NCI-H2029 treated with DMSO at 0.1 percent for 48 hours (cell line): ENCODE results near the gene SEMA5B.

Source experiments
- DNase-seq: peaks from one replicate; lab custom pipeline; 2025; lab: John Stamatoyannopoulos, UW

Gene SEMA5B

GRCh38 chr3:122892118-122892960, 135.2 kb downstream of the SEMA5B start:
- no peak for DNase-seq

GRCh38 chr3:122890720-122891220, 136.8 kb downstream of the SEMA5B start:
- no peak for DNase-seq

- no peak for DNase-seq
Measured at GRCh38 chr3:122890077-122890719, 137.4 kb downstream of the SEMA5B start.

GRCh38 chr3:122886946-122887345, 140.6 kb downstream of the SEMA5B start:
- no peak for DNase-seq

GRCh38 chr3:122886251-122886650, 141.3 kb downstream of the SEMA5B start:
- DNase-seq: no peak

GRCh38 chr3:122882361-122882947, 145.1 kb downstream of the SEMA5B start:
- no peak for DNase-seq

GRCh38 chr3:122880624-122881023, 146.9 kb downstream of the SEMA5B start:
- no peak for DNase-seq

GRCh38 chr3:122880173-122880572, 147.4 kb downstream of the SEMA5B start:
- no peak for DNase-seq

- no peak for DNase-seq
Measured at GRCh38 chr3:122875547-122876127, 151.9 kb downstream of the SEMA5B start.

- no peak for DNase-seq
Measured at GRCh38 chr3:122873741-122874515, 153.6 kb downstream of the SEMA5B start.

- no peak for DNase-seq
Measured at GRCh38 chr3:122868322-122868721, 159.2 kb downstream of the SEMA5B start.

- no peak for DNase-seq
Measured at GRCh38 chr3:122864498-122864897, 163.1 kb downstream of the SEMA5B start.

GRCh38 chr3:122862381-122862780, 165.2 kb downstream of the SEMA5B start:
- DNase-seq: no peak
